HCT116 (cell line): ENCODE measurements around the gene LY86. TPM values are rescaled to one million over a fixed set of nuclear protein-coding genes. Genes with fewer than 3 reads are reported as not detected.

Experiments used
- ATAC-seq: fragments of 200-7000 bp; cut with Tn5 transposase; 2 replicates; pipeline ENCODE4 v1.9.1; 2020; ENCODE audit warnings: mild to moderate bottlenecking, moderate library complexity
- BruUV-seq: library from RNA; stranded (reverse); fragments of 400-500 nt; replicated peaks from 2 replicates; lab custom pipeline; 2021; lab: Mats Ljungman, UMichigan
- CTCF ChIA-PET: fragments of 300-600 bp; sonication (Branson Sonifier 250); formaldehyde crosslinking; loops from one replicate; lab custom pipeline; 2021; ENCODE audit warnings: antibody characterized with exemption; lab: Charles Lee
- POLR2A ChIA-PET: fragments of 300-600, 350-600 bp; sonication (Branson Sonifier 250); formaldehyde crosslinking; loops from one replicate; lab custom pipeline; 2021; ENCODE audit warnings: antibody characterized with exemption; lab: Charles Lee
- RAD21 ChIA-PET, 2 experiments: fragments of 300-600 bp; sonication (Branson Sonifier 250); formaldehyde crosslinking; loops; one replicate each; lab custom pipeline; 2023; ENCODE audit warnings: low total read pairs in 2 of 2; ENCODE audit not compliant: uncharacterized antibody in 2 of 2, unreplicated experiment in 2 of 2, low non-redundant PET in 1 of 2; lab: Charles Lee
- DNase-seq: peaks from one replicate; pipeline ENCODE4 v3.0.0-alpha.2; 2010; ENCODE audit warnings: low read depth, low spot score
- H2AFZ ChIP-seq: fragments of 200-600 bp; shearing (Covaris generic), sonication (generic); 2 replicates; pipeline ENCODE4 v1.6.1; 2017; ENCODE audit warnings: low read depth, mixed run types, mixed read lengths, antibody characterized with exemption, low read length; ENCODE audit not compliant: poor library complexity, severe bottlenecking
- H3K27ac ChIP-seq: 2 replicates; pipeline ENCODE4 v1.5.1; 2012; ENCODE audit warnings: low read depth, low read length
- H3K27me3 ChIP-seq: fragments of 200-600 bp; sonication (generic); 2 replicates; pipeline ENCODE4 v1.6.1; 2016; ENCODE audit warnings: mixed run types, low read length, mixed read lengths; ENCODE audit not compliant: insufficient read depth
- H3K36me3 ChIP-seq, 2 experiments: fragments of 200-500 bp in 1 of 2; fragments of 200-600 bp in 1 of 2; sonication (Bioruptor generic) in 1 of 2; sonication (generic) in 1 of 2; 2 replicates each; pipeline versions ENCODE4 v1.5.1 to v1.6.1; 2014 to 2016; ENCODE audit warnings: low read length in 2 of 2, inconsistent platforms in 1 of 2, mixed read lengths in 1 of 2, mixed run types in 1 of 2; ENCODE audit not compliant: insufficient read depth in 2 of 2, control insufficient read depth in 1 of 2
- H3K4me1 ChIP-seq, 2 experiments: fragments of 200-600 bp in 1 of 2; sonication (generic) in 1 of 2; 2 replicates each; pipeline versions ENCODE4 v1.5.1 to v1.6.1; 2012 to 2017; ENCODE audit warnings: low read length in 2 of 2, inconsistent platforms in 1 of 2, mild to moderate bottlenecking in 1 of 2, mixed read lengths in 1 of 2, mixed run types in 1 of 2, moderate library complexity in 1 of 2; ENCODE audit not compliant: insufficient read depth in 2 of 2, control insufficient read depth in 1 of 2
- H3K4me2 ChIP-seq: fragments of 200-600 bp; sonication (generic); 2 replicates; pipeline ENCODE4 v1.6.1; 2017; ENCODE audit warnings: mixed run types, low read length, mixed read lengths
- H3K4me3 ChIP-seq, 2 experiments: fragments of 200-600 bp in 1 of 2; sonication (generic) in 1 of 2; replicated peaks in 1 of 2; 2 replicates each; pipeline ENCODE4 v1.5.1; 2011 to 2016; ENCODE audit warnings: low read length in 2 of 2, control low read depth in 1 of 2, low read depth in 1 of 2, mild to moderate bottlenecking in 1 of 2, mixed read lengths in 1 of 2, mixed run types in 1 of 2
- H3K79me2 ChIP-seq: fragments of 200-600 bp; sonication (generic); 2 replicates; pipeline ENCODE4 v1.6.1; 2017; ENCODE audit warnings: mild to moderate bottlenecking, mixed run types, low read length, moderate library complexity, mixed read lengths; ENCODE audit not compliant: insufficient read depth
- H3K9ac ChIP-seq: fragments of 200-600 bp; sonication (generic); 2 replicates; pipeline ENCODE4 v1.6.1; 2016; ENCODE audit warnings: low read length, mixed read lengths
- H3K9me2 ChIP-seq: fragments of 200-600 bp; sonication (generic), shearing (Covaris generic); 2 replicates; pipeline ENCODE4 v1.6.1; 2017; ENCODE audit warnings: mixed run types, mild to moderate bottlenecking, moderate library complexity; ENCODE audit not compliant: insufficient read depth
- H3K9me3 ChIP-seq, 2 experiments: fragments of 200-500 bp in 1 of 2; fragments of 200-600 bp in 1 of 2; sonication (Bioruptor generic) in 1 of 2; sonication (generic) in 1 of 2; 2 replicates each; pipeline ENCODE4 v1.6.1; 2014 to 2017; ENCODE audit warnings: low read length in 2 of 2, mixed read lengths in 2 of 2, inconsistent platforms in 1 of 2, low read depth in 1 of 2, mild to moderate bottlenecking in 1 of 2, mixed run types in 1 of 2, moderate library complexity in 1 of 2; ENCODE audit not compliant: control insufficient read depth in 1 of 2, insufficient read depth in 1 of 2
- H4K20me1 ChIP-seq: fragments of 200-600 bp; sonication (generic), shearing (Covaris generic); 2 replicates; pipeline ENCODE4 v1.6.1; 2017; ENCODE audit warnings: mixed run types, mild to moderate bottlenecking, moderate library complexity; ENCODE audit not compliant: insufficient read depth
- ATF3 ChIP-seq: IDR thresholded peaks from 2 replicates; pipeline ENCODE4 v1.6.1; 2012
- CEBPB ChIP-seq: IDR thresholded peaks from 2 replicates; pipeline ENCODE4 v1.6.1; 2012; ENCODE audit warnings: low read depth
- EGR1 ChIP-seq: IDR thresholded peaks from 2 replicates; pipeline ENCODE4 v1.6.1; 2012; ENCODE audit warnings: low read depth
- ELF1 ChIP-seq: IDR thresholded peaks from 2 replicates; pipeline ENCODE4 v1.6.1; 2012; ENCODE audit warnings: low read depth, borderline replicate concordance
- EZH2 ChIP-seq: fragments of 200-600 bp; sonication (generic); IDR thresholded peaks from 2 replicates; pipeline ENCODE4 v1.6.1; 2017; ENCODE audit warnings: antibody characterized with exemption, mixed run types
- EZH2phosphoT487 ChIP-seq: fragments of 200-600 bp; IDR thresholded peaks from 2 replicates; pipeline ENCODE4 v1.6.1; 2018; ENCODE audit warnings: antibody characterized with exemption, borderline replicate concordance
- JUND ChIP-seq: IDR thresholded peaks from 2 replicates; pipeline ENCODE4 v1.6.1; 2012
- POLR2A ChIP-seq: IDR thresholded peaks from 2 replicates; pipeline ENCODE4 v1.7.0; 2011; ENCODE audit warnings: borderline replicate concordance; ENCODE audit not compliant: insufficient read depth, insufficient read length; ENCODE audit errors: extremely low read depth
- POLR2AphosphoS5 ChIP-seq: IDR thresholded peaks from 2 replicates; pipeline ENCODE4 v1.6.1; 2011; ENCODE audit warnings: mild to moderate bottlenecking, low read depth, low read length, moderate library complexity
- RAD21 ChIP-seq: IDR thresholded peaks from 2 replicates; pipeline ENCODE4 v1.6.1; 2012; ENCODE audit warnings: low read depth, mild to moderate bottlenecking
- SIN3A ChIP-seq: IDR thresholded peaks from 2 replicates; pipeline ENCODE4 v1.6.1; 2012; ENCODE audit warnings: low read depth
- SP1 ChIP-seq: IDR thresholded peaks from 2 replicates; pipeline ENCODE4 v1.6.1; 2012; ENCODE audit warnings: low read depth
- SRF ChIP-seq: IDR thresholded peaks from 2 replicates; pipeline ENCODE4 v1.6.1; 2012; ENCODE audit warnings: low read depth
- ZFX ChIP-seq: fragments of 450-650 bp; IDR thresholded peaks from 2 replicates; pipeline ENCODE4 v1.6.1; 2017
- ZNF274 ChIP-seq: fragments of 200-500 bp; sonication (Bioruptor generic); IDR thresholded peaks from 2 replicates; pipeline ENCODE4 v1.6.1; 2014; ENCODE audit warnings: mild to moderate bottlenecking, low read depth, low read length, inconsistent platforms
- intact Hi-C: fragments of 100-400 bp; cut with micrococcal nuclease; formaldehyde crosslinking; loops from 2 replicates; pipeline ENCODE4 v1.10.0; 2022
- total RNA-seq: library from RNA; stranded (reverse); gene quantifications from one replicate; pipeline ENCODE4 v1.2.1, GENCODE V29; 2021; ENCODE audit not compliant: unreplicated experiment
- TF ChIP-seq, protein P1 (sequence below): IDR thresholded peaks from 2 replicates; pipeline ENCODE4 v1.6.1; 2011; ENCODE audit warnings: mild to moderate bottlenecking, low read length, moderate library complexity; ENCODE audit not compliant: insufficient replicate concordance; ENCODE audit errors: extremely low read depth

The LY86 gene
- total RNA-seq, 1 experiment from 2014 or later = not detected

GRCh38 chr6:6599468-6599873 is 11.0 kb downstream of the LY86 start:
- Histone ChIP-seq H3K9me3 (no peaks in the 10 kb centered on the region), H3K4me3 (no peak overlapping the region), H3K36me3 (no peaks in the 10 kb centered on the region), H2AFZ (no peak overlapping the region), H3K27me3 (peaks cover 16% of the 10 kb centered on the region; the same call in 1 of the 2 replicates), H3K9me2 (no peaks in the 10 kb centered on the region), H3K4me1 (no peaks in the 10 kb centered on the region), H3K27ac (no peak overlapping the region), H3K79me2 (no peaks in the 10 kb centered on the region), H3K4me2 (no peak overlapping the region), H4K20me1 (no peaks in the 10 kb centered on the region), H3K9ac (no peak overlapping the region)
- ChIA-PET RAD21 (no interaction called here), CTCF (no interaction called here), POLR2A (no interaction called here)
- no TSS peak for BruUV-seq
- no peak for ATAC-seq
- intact Hi-C loops = no loop called here
- TF ChIP-seq ATF3 (no peak), SP1 (no peak), CEBPB (no peak), ZNF274 (no peak), EZH2phosphoT487 (no peak), EGR1 (no peak), EZH2 (no peak), ELF1 (no peak), RAD21 (no peak), ZFX (no peak), SRF (no peak), POLR2AphosphoS5 (no peak), JUND (no peak), POLR2A (no peak)
- no peak for DNase-seq

DNA sequence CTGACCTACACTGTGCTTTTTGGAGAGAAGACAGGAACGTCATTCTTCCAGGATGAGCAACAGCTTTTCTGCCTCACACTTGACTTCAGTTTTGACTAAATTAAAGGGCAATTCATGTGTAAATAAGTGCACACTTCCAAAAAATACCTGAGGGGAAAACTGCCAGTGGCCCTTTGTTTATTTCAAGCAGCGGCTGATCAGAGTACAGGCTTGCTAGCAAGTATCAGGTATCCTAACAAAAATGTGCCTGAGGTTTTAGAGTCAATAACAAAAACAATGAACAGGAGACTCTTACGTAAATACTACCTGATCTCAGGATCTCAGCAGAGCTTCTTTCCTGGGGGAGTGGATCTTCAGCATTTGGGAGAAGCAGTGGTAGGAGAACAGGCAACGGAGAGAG is 12.4 kb downstream of the LY86 start:
- Histone ChIP-seq H3K4me3 (no peak overlapping the region), H3K36me3 (no peaks in the 10 kb centered on the region), H4K20me1 (no peaks in the 10 kb centered on the region), H3K27me3 (peaks cover 11% of the 10 kb centered on the region; the same call in 1 of the 2 replicates)
- RAD21 ChIA-PET = no interaction called here
- TF ChIP-seq, protein P1, sequence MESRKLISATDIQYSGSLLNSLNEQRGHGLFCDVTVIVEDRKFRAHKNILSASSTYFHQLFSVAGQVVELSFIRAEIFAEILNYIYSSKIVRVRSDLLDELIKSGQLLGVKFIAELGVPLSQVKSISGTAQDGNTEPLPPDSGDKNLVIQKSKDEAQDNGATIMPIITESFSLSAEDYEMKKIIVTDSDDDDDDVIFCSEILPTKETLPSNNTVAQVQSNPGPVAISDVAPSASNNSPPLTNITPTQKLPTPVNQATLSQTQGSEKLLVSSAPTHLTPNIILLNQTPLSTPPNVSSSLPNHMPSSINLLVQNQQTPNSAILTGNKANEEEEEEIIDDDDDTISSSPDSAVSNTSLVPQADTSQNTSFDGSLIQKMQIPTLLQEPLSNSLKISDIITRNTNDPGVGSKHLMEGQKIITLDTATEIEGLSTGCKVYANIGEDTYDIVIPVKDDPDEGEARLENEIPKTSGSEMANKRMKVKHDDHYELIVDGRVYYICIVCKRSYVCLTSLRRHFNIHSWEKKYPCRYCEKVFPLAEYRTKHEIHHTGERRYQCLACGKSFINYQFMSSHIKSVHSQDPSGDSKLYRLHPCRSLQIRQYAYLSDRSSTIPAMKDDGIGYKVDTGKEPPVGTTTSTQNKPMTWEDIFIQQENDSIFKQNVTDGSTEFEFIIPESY = no peak
- no peak for TF ChIP-seq SIN3A
- TF ChIP-seq, all 23 proteins: peak for 0
- no peaks in the 10 kb centered on the region for H3K4me1 ChIP-seq
- H3K79me2 ChIP-seq = no peaks in the 10 kb centered on the region
- no peak overlapping the region for H3K9ac ChIP-seq
- no peak for ATAC-seq
- H3K27ac ChIP-seq = no peak overlapping the region
- intact Hi-C loops = no loop called here
- no peak for DNase-seq
- no peaks in the 10 kb centered on the region for H3K9me2 ChIP-seq
- no peaks in the 10 kb centered on the region for H3K9me3 ChIP-seq
- no peak overlapping the region for H3K4me2 ChIP-seq
- no peak overlapping the region for H2AFZ ChIP-seq
- BruUV-seq = no TSS peak
- POLR2A ChIA-PET = no interaction called here
- CTCF ChIA-PET = no interaction called here
